HepG2 (cell line): ENCODE measurements around the gene NCS1.
"Not testable (repeated sequence)": the region's sequence is repeated elsewhere in the genome, so short reads cannot be mapped to it uniquely, and the experiment has no call there.

Experiments used
- NCOA2 ChIP-seq: sonication (generic); formaldehyde crosslinking; IDR thresholded peaks from 2 replicates; pipeline ENCODE4 v1.8.0; 2022; ENCODE audit warnings: inconsistent platforms
- POLR2A ChIP-seq, 2 experiments: IDR thresholded peaks; 2 replicates each; pipeline ENCODE4 v1.6.1; 2011; ENCODE audit warnings: low read depth in 2 of 2, low read length in 2 of 2, mild to moderate bottlenecking in 1 of 2, moderate library complexity in 1 of 2; ENCODE audit not compliant: insufficient read depth in 1 of 2
- XRCC5 ChIP-seq: fragments of 200-400 bp; formaldehyde crosslinking; optimal IDR thresholded peaks from 2 replicates; pipeline ENCODE3; 2017; ENCODE audit warnings: mild to moderate bottlenecking, low read length
- ZNF44 ChIP-seq: sonication (generic); formaldehyde crosslinking; IDR thresholded peaks from 2 replicates; pipeline ENCODE4 v1.5.1; 2020; ENCODE audit warnings: mild to moderate bottlenecking, missing genetic modification reagents
- ZNF737 ChIP-seq: sonication (generic); formaldehyde crosslinking; IDR thresholded peaks from 2 replicates; pipeline ENCODE4 v1.5.0; 2020; ENCODE audit warnings: missing genetic modification reagents, mild to moderate bottlenecking, borderline replicate concordance
- TF ChIP-seq, protein P1 (sequence below): sonication (generic); formaldehyde crosslinking; IDR thresholded peaks from 2 replicates; pipeline ENCODE4 v1.5.0; 2020; ENCODE audit warnings: mild to moderate bottlenecking, missing genetic modification reagents, moderate library complexity

DNA sequence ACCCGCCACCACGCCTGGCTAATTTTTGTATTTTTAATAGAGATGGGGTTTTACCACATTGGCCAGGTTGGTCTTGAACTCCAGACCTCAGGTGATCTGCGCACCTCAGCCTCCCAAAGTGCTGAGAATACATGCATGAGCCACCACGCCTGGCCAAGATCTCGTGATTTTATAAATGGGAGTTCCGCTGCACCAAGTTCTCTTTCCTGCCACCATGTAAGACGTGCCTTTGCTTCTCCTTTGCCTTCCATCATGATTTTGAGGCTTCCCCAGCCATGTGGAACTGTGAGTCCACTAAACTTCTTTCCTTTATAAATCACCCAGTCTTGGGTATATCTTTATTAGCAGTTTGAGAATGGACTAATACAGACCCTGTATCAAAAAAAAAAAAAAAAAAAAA lies 85.9 kb downstream of the NCS1 start:
- TF ChIP-seq, protein P1, sequence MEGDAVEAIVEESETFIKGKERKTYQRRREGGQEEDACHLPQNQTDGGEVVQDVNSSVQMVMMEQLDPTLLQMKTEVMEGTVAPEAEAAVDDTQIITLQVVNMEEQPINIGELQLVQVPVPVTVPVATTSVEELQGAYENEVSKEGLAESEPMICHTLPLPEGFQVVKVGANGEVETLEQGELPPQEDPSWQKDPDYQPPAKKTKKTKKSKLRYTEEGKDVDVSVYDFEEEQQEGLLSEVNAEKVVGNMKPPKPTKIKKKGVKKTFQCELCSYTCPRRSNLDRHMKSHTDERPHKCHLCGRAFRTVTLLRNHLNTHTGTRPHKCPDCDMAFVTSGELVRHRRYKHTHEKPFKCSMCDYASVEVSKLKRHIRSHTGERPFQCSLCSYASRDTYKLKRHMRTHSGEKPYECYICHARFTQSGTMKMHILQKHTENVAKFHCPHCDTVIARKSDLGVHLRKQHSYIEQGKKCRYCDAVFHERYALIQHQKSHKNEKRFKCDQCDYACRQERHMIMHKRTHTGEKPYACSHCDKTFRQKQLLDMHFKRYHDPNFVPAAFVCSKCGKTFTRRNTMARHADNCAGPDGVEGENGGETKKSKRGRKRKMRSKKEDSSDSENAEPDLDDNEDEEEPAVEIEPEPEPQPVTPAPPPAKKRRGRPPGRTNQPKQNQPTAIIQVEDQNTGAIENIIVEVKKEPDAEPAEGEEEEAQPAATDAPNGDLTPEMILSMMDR (CRISPR knock-in tag): not testable (repeated sequence)
- TF ChIP-seq POLR2A (IDR thresholded peaks at IDR 0.05; ENCODE audit: insufficient read depth in 1 of 2, low read depth in 2 of 2, low read length in 2 of 2); ZNF737 (CRISPR knock-in tag); NCOA2 (CRISPR knock-in tag); ZNF44 (CRISPR knock-in tag); XRCC5: not testable (repeated sequence)
